ENCODE data around the gene NAV2.

NAV2 gene

DNA sequence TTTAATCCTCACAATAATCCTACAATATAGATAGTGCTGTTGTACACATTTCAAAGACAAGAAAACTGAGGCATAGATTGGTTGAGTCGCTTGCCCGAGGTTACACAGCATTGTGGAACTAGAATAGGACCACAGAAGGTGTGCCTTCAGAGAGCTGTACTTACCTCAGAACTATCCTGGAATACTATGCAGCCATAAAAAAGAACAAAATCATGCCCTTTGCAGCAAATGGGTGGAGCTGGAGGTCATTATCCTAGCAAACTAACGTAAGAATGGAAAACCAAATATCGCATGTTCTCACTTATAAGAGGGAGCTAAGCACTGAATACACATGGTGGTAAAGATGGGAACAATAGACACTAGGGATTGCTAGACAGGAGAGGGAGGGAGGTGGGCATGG, 15.7 kb upstream of the NAV2 start (continued):
- TF ChIP-seq CSDC2 (CRISPR knock-in tag; IDR thresholded peaks at IDR 0.05): no peak
- no peak for TF ChIP-seq ZC3H10 (CRISPR knock-in tag; IDR thresholded peaks at IDR 0.05)
- no peak for TF ChIP-seq ZFP3 (CRISPR knock-in tag; IDR thresholded peaks at IDR 0.05)

DNA sequence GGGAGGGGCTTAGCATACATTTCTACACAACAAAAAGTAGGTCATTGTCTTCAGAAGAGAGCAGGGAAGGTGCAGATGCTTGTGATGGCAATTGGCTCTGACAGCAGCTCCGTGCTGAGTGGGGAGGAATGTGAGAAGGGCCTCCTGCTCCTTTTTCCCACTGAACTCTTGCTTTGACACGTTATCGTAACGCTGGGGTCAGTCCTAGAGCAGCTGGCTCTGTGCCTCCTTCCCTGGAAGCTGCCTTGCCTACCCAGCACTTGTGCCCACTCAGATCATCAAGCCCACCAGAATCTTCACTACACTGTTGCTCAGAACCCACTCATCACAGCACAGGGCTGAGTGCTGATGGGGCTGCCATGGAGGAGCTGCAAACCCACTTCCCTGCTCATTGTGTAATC, 14.9 kb upstream of the NAV2 start:
- ATAC-seq: peak; percentile 87
- TF ChIP-seq, protein P1, sequence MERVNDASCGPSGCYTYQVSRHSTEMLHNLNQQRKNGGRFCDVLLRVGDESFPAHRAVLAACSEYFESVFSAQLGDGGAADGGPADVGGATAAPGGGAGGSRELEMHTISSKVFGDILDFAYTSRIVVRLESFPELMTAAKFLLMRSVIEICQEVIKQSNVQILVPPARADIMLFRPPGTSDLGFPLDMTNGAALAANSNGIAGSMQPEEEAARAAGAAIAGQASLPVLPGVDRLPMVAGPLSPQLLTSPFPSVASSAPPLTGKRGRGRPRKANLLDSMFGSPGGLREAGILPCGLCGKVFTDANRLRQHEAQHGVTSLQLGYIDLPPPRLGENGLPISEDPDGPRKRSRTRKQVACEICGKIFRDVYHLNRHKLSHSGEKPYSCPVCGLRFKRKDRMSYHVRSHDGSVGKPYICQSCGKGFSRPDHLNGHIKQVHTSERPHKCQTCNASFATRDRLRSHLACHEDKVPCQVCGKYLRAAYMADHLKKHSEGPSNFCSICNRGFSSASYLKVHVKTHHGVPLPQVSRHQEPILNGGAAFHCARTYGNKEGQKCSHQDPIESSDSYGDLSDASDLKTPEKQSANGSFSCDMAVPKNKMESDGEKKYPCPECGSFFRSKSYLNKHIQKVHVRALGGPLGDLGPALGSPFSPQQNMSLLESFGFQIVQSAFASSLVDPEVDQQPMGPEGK (CRISPR knock-in tag; IDR thresholded peaks at IDR 0.05; ENCODE audit: borderline replicate concordance): no peak
- no peak for TF ChIP-seq ISL1 (CRISPR knock-in tag; IDR thresholded peaks at IDR 0.05)
- no peak for TF ChIP-seq ESRRG (CRISPR knock-in tag; IDR thresholded peaks at IDR 0.05)
- TF ChIP-seq, protein P2, sequence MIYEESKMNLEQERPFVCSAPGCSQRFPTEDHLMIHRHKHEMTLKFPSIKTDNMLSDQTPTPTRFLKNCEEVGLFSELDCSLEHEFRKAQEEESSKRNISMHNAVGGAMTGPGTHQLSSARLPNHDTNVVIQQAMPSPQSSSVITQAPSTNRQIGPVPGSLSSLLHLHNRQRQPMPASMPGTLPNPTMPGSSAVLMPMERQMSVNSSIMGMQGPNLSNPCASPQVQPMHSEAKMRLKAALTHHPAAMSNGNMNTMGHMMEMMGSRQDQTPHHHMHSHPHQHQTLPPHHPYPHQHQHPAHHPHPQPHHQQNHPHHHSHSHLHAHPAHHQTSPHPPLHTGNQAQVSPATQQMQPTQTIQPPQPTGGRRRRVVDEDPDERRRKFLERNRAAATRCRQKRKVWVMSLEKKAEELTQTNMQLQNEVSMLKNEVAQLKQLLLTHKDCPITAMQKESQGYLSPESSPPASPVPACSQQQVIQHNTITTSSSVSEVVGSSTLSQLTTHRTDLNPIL (CRISPR knock-in tag; IDR thresholded peaks at IDR 0.05; ENCODE audit: low read depth): no peak
- TF ChIP-seq ZFP30 (CRISPR knock-in tag; IDR thresholded peaks at IDR 0.05): no peak
- no peak for TF ChIP-seq ZC3H10 (CRISPR knock-in tag; IDR thresholded peaks at IDR 0.05)
- TF ChIP-seq, protein P3, sequence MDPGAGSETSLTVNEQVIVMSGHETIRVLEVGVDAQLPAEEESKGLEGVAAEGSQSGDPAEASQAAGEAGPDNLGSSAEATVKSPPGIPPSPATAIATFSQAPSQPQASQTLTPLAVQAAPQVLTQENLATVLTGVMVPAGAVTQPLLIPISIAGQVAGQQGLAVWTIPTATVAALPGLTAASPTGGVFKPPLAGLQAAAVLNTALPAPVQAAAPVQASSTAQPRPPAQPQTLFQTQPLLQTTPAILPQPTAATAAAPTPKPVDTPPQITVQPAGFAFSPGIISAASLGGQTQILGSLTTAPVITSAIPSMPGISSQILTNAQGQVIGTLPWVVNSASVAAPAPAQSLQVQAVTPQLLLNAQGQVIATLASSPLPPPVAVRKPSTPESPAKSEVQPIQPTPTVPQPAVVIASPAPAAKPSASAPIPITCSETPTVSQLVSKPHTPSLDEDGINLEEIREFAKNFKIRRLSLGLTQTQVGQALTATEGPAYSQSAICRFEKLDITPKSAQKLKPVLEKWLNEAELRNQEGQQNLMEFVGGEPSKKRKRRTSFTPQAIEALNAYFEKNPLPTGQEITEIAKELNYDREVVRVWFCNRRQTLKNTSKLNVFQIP (CRISPR knock-in tag; IDR thresholded peaks at IDR 0.05; ENCODE audit: borderline replicate concordance, low read depth): no peak
- no peak for TF ChIP-seq ARNTL (CRISPR knock-in tag; IDR thresholded peaks at IDR 0.05; ENCODE audit: borderline replicate concordance, low read depth)
- no peak for TF ChIP-seq OSR1 (CRISPR knock-in tag; IDR thresholded peaks at IDR 0.05)
- TF ChIP-seq SNAI2 (CRISPR knock-in tag; IDR thresholded peaks at IDR 0.05): no peak
- TF ChIP-seq, protein P4, sequence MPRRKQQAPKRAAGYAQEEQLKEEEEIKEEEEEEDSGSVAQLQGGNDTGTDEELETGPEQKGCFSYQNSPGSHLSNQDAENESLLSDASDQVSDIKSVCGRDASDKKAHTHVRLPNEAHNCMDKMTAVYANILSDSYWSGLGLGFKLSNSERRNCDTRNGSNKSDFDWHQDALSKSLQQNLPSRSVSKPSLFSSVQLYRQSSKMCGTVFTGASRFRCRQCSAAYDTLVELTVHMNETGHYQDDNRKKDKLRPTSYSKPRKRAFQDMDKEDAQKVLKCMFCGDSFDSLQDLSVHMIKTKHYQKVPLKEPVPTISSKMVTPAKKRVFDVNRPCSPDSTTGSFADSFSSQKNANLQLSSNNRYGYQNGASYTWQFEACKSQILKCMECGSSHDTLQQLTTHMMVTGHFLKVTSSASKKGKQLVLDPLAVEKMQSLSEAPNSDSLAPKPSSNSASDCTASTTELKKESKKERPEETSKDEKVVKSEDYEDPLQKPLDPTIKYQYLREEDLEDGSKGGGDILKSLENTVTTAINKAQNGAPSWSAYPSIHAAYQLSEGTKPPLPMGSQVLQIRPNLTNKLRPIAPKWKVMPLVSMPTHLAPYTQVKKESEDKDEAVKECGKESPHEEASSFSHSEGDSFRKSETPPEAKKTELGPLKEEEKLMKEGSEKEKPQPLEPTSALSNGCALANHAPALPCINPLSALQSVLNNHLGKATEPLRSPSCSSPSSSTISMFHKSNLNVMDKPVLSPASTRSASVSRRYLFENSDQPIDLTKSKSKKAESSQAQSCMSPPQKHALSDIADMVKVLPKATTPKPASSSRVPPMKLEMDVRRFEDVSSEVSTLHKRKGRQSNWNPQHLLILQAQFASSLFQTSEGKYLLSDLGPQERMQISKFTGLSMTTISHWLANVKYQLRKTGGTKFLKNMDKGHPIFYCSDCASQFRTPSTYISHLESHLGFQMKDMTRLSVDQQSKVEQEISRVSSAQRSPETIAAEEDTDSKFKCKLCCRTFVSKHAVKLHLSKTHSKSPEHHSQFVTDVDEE (CRISPR knock-in tag; IDR thresholded peaks at IDR 0.05): no peak
- TF ChIP-seq ZNF565 (CRISPR knock-in tag; conservative IDR thresholded peaks at IDR 0.05; ENCODE audit: low read depth): no peak
- TF ChIP-seq RARB (CRISPR knock-in tag; IDR thresholded peaks at IDR 0.05): no peak
- TF ChIP-seq ZFP3 (CRISPR knock-in tag; IDR thresholded peaks at IDR 0.05): no peak
- TF ChIP-seq, protein P5, sequence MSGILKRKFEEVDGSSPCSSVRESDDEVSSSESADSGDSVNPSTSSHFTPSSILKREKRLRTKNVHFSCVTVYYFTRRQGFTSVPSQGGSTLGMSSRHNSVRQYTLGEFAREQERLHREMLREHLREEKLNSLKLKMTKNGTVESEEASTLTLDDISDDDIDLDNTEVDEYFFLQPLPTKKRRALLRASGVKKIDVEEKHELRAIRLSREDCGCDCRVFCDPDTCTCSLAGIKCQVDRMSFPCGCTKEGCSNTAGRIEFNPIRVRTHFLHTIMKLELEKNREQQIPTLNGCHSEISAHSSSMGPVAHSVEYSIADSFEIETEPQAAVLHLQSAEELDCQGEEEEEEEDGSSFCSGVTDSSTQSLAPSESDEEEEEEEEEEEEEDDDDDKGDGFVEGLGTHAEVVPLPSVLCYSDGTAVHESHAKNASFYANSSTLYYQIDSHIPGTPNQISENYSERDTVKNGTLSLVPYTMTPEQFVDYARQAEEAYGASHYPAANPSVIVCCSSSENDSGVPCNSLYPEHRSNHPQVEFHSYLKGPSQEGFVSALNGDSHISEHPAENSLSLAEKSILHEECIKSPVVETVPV (CRISPR knock-in tag; IDR thresholded peaks at IDR 0.05): no peak

DNA sequence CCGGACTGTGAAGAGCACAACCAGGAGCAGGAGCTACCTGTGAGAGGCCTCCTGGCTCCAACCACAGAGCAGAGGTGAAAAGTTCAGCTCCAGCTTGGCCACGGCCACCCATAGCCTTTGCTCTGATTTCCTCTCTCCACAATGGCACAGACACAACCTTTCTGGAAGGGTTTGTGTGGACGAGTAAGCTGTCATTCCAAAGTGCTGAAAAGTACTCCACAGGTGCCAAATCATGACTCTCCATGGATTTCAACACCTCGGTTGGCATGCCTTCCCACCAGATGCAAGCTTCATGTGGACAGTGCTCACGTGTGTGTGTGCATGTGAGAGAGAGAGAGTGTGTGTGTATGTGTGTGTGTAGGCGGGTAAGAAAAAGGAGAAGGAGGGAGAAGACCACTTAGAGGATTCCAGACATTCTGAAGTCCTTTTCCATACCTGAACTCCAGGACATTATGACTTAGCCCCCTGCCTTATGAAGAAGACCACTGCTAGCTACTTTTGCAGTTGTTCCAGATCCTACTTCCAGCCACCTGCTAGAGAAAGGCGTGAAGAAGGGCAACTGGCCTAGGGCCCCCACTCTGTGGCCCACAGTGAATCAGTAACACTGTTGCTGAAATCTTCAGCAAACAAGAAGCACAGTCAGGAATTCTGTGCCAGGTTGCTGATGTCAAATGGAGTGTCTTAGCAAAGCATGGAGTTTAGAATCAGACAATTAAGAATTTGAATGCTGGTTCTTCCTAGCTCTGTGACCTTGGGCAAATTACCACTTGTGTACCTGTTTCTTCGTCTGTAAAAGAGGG, 13.9 kb upstream of the NAV2 start:
- TF ChIP-seq PPARA (CRISPR knock-in tag; IDR thresholded peaks at IDR 0.05; ENCODE audit: borderline replicate concordance) (no peak), ZNF8 (CRISPR knock-in tag; IDR thresholded peaks at IDR 0.05) (no peak), ZNF565 (CRISPR knock-in tag; conservative IDR thresholded peaks at IDR 0.05; ENCODE audit: low read depth) (no peak)
- TF ChIP-seq, protein P2 (CRISPR knock-in tag; IDR thresholded peaks at IDR 0.05; ENCODE audit: low read depth): no peak
- ATAC-seq: no peak

All from SK-N-SH treated with all-trans-retinoic acid at 6 μM for 48 hours (cell line).